Endothelial cell of umbilical vein (primary cell): ENCODE data around the gene APEH. TPM values are rescaled to one million over a fixed set of nuclear protein-coding genes. Genes with fewer than 3 reads are reported as not detected.

Experiments used
- BruUV-seq: library from RNA; stranded (reverse); fragments of 400-500 nt; replicated peaks from 2 replicates; lab custom pipeline; 2021; lab: Mats Ljungman, UMichigan
- CTCF ChIA-PET: fragments of 300-600, 350-600 bp; sonication (Branson Sonifier 250); formaldehyde crosslinking; loops from one replicate; lab custom pipeline; 2021; ENCODE audit warnings: antibody characterized with exemption, inconsistent platforms; lab: Charles Lee
- POLR2A ChIA-PET: fragments of 300-600, 350-600 bp; sonication (Branson Sonifier 250); formaldehyde crosslinking; loops from one replicate; lab custom pipeline; 2021; ENCODE audit warnings: antibody characterized with exemption, inconsistent platforms; lab: Charles Lee
- DNase-seq: peaks from one replicate; pipeline ENCODE4 v3.0.0-alpha.2; 2011; ENCODE audit warnings: low read depth, low spot score
- FAIRE-seq: peaks from 2 replicates; lab custom pipeline; 2011; peaks lifted over from hg19 to GRCh38; lab: Jason Lieb, UNC
- H2AFZ ChIP-seq: 2 replicates; pipeline ENCODE4 v1.6.0; 2012; ENCODE audit warnings: low read depth, low read length, control low read depth, inconsistent platforms
- H3K27ac ChIP-seq: 2 replicates; pipeline ENCODE4 v1.5.1; 2011; ENCODE audit warnings: low read depth, mild to moderate bottlenecking, control low read depth, low read length, moderate library complexity; ENCODE audit not compliant: insufficient read depth
- H3K27me3 ChIP-seq, 2 experiments: 2 replicates each; pipeline versions ENCODE4 v1.6.0 to v1.6.1; 2011; ENCODE audit warnings: low read length in 2 of 2, mixed read lengths in 1 of 2; ENCODE audit not compliant: control insufficient read depth in 2 of 2, insufficient read depth in 2 of 2
- H3K36me3 ChIP-seq, 2 experiments: 2 replicates in 1 of 2; 3 replicates in 1 of 2; pipeline ENCODE4 v1.5.1; 2011; ENCODE audit warnings: low read length in 2 of 2, mild to moderate bottlenecking in 1 of 2, moderate library complexity in 1 of 2; ENCODE audit not compliant: control insufficient read depth in 2 of 2, insufficient read depth in 2 of 2; ENCODE audit errors: extremely low read depth in 1 of 2
- H3K4me1 ChIP-seq: 3 replicates; pipeline ENCODE4 v1.5.1; 2011; ENCODE audit warnings: mild to moderate bottlenecking, low read length; ENCODE audit not compliant: control insufficient read depth, insufficient read depth; ENCODE audit errors: extremely low read depth
- H3K4me2 ChIP-seq: 2 replicates; pipeline ENCODE4 v1.6.1; 2011; ENCODE audit warnings: low read length, control low read depth, mixed read lengths; ENCODE audit not compliant: insufficient read depth
- H3K4me3 ChIP-seq, 3 experiments: fragments of 200-600 bp in 1 of 3; sonication (generic), shearing (Covaris generic) in 1 of 3; replicated peaks in 1 of 3; 2 replicates each; pipeline ENCODE4 v1.5.1; 2011 to 2016; ENCODE audit warnings: control low read depth in 3 of 3, low read length in 3 of 3, mild to moderate bottlenecking in 2 of 3, inconsistent platforms in 1 of 3, low read depth in 1 of 3, moderate library complexity in 1 of 3; ENCODE audit not compliant: insufficient read depth in 1 of 3
- H3K79me2 ChIP-seq: 2 replicates; pipeline ENCODE4 v1.6.0; 2012; ENCODE audit warnings: low read length, inconsistent platforms; ENCODE audit not compliant: control insufficient read depth, insufficient read depth
- H3K9ac ChIP-seq: replicated peaks from 2 replicates; pipeline ENCODE3; 2011; ENCODE audit warnings: low read length, control low read depth; ENCODE audit not compliant: insufficient read depth; ENCODE audit errors: extremely low read depth
- H3K9me1 ChIP-seq: replicated peaks from 3 replicates; pipeline ENCODE4 v1.6.0; 2011; ENCODE audit warnings: mild to moderate bottlenecking, low read length; ENCODE audit not compliant: control insufficient read depth, insufficient read depth; ENCODE audit errors: extremely low read depth
- H3K9me3 ChIP-seq: replicated peaks from 2 replicates; pipeline ENCODE4 v1.5.1; 2012; ENCODE audit warnings: low read length, inconsistent platforms; ENCODE audit not compliant: control insufficient read depth, insufficient read depth
- H4K20me1 ChIP-seq: replicated peaks from 2 replicates; pipeline ENCODE3; 2011; ENCODE audit warnings: mild to moderate bottlenecking, low read length; ENCODE audit not compliant: control insufficient read depth, insufficient read depth; ENCODE audit errors: extremely low read depth
- CTCF ChIP-seq, 2 donors: IDR thresholded peaks; 1 replicate in 1 of 2; 2 replicates in 1 of 2; pipeline ENCODE4 v1.5.1; 2011; ENCODE audit warnings: low read length in 2 of 2, mild to moderate bottlenecking in 2 of 2, moderate library complexity in 2 of 2, control low read depth in 1 of 2, inconsistent platforms in 1 of 2, low read depth in 1 of 2; ENCODE audit not compliant: insufficient read depth in 1 of 2; ENCODE audit errors: extremely low read depth in 1 of 2
- EZH2 ChIP-seq: IDR thresholded peaks from 2 replicates; pipeline ENCODE4 v1.6.1; 2012; ENCODE audit warnings: borderline replicate concordance, low read depth, mild to moderate bottlenecking, moderate library complexity, low read length, inconsistent platforms; ENCODE audit not compliant: severe bottlenecking
- FOS ChIP-seq: IDR thresholded peaks from 2 replicates; pipeline ENCODE4 v1.6.1; 2011; ENCODE audit warnings: mild to moderate bottlenecking, low read length, moderate library complexity, borderline replicate concordance; ENCODE audit not compliant: insufficient read depth
- GATA2 ChIP-seq: IDR thresholded peaks from 2 replicates; pipeline ENCODE4 v1.7.0; 2011; ENCODE audit warnings: low read depth, mild to moderate bottlenecking, moderate library complexity, mixed read lengths, low read length; ENCODE audit not compliant: insufficient read length, insufficient read depth
- JUN ChIP-seq: IDR thresholded peaks from 2 replicates; pipeline ENCODE4 v1.6.1; 2011; ENCODE audit warnings: borderline replicate concordance, low read depth; ENCODE audit not compliant: insufficient read length, insufficient read depth
- MYC ChIP-seq: IDR thresholded peaks from one replicate; pipeline ENCODE4 v1.6.1; 2011; ENCODE audit warnings: mild to moderate bottlenecking, low read depth, low read length
- POLR2A ChIP-seq: IDR thresholded peaks from 2 replicates; pipeline ENCODE4 v1.6.1; 2012; ENCODE audit warnings: low read depth, mild to moderate bottlenecking, control low read depth, low read length
- POLR2AphosphoS5 ChIP-seq: IDR thresholded peaks from 2 replicates; pipeline ENCODE4 v1.6.1; 2012; ENCODE audit warnings: low read depth, mild to moderate bottlenecking, control low read depth, low read length, moderate library complexity; ENCODE audit not compliant: insufficient read depth
- dilution Hi-C: fragments of 300-500 bp; cut with MboI; formaldehyde crosslinking; loops from one replicate; pipeline ENCODE4 v1.15.0; 2019; ENCODE audit warnings: low sequenced_read_pairs; ENCODE audit not compliant: extremely low pct_ligation_motif_present
- intact Hi-C: fragments of 100-400 bp; cut with micrococcal nuclease; formaldehyde crosslinking; loops from one replicate; pipeline ENCODE4 v1.10.0; 2022
- polyA plus RNA-seq, 4 experiments: library from polyadenylated mRNA; depleted of rRNA in 3 of 4; stranded (reverse) in 3 of 4; unstranded in 1 of 4; fragments of >200 nt; gene quantifications; 2 replicates each; pipeline versions ENCODE4 v1.2.1 to v1.2.3, GENCODE V29; 2011 to 2012; ENCODE audit warnings: missing spikeins in 1 of 4
- total RNA-seq: library from RNA; stranded (reverse); gene quantifications from 2 replicates; pipeline ENCODE4 v1.2.3, GENCODE V29; 2021
- TF ChIP-seq, protein P1 (sequence below): IDR thresholded peaks from 2 replicates; pipeline ENCODE4 v1.6.1; 2011; ENCODE audit not compliant: insufficient read depth, insufficient read length

APEH gene
- total and polyA plus RNA-seq, 2 donors (not counting 3 experiments of a cell fraction or from before 2014, with no cell fraction given) = 68.2 to 74.3 TPM

DNA sequence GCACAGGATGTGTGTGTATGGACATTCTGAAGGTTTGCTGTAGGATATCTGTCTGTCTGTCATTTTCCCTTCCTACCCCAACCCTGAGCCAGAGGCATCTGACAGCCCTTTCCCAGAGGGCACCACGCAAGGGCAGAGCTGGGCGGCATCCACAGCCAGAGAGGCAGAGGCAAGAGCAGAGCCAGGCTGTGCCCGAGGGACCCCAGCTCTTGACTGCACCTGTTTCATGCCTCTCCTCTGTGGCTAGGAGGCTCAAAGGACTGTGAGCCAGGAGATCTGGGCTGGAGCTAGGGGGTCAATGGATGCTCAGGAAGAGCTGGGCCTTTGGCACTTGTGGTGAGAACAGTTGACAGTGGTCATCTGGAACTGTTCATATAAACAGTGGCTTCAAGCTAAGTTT, 4.8 kb upstream of the APEH start:
- BruUV-seq = no TSS peak
- POLR2A ChIA-PET = no interaction called here
- TF ChIP-seq POLR2A (no peak), POLR2AphosphoS5 (no peak), GATA2 (no peak), EZH2 (no peak), FOS (no peak), JUN (no peak), MYC (no peak), CTCF (IDR thresholded peaks at IDR 0.05; ENCODE audit: extremely low read depth in 1 of 2, insufficient read depth in 1 of 2, low read depth in 1 of 2, low read length in 2 of 2) (no peak)
- TF ChIP-seq, protein P1, sequence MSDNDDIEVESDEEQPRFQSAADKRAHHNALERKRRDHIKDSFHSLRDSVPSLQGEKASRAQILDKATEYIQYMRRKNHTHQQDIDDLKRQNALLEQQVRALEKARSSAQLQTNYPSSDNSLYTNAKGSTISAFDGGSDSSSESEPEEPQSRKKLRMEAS = no peak
- no peaks in the 10 kb centered on the region for H3K9me1 ChIP-seq
- H3K9ac ChIP-seq = no peak overlapping the region
- intact Hi-C loops (no loop called here), dilution Hi-C loops (no loop called here)
- H3K27me3 ChIP-seq = no peaks in the 10 kb centered on the region
- H3K27ac ChIP-seq = no peak overlapping the region
- no peak overlapping the region for H2AFZ ChIP-seq
- H3K4me1 ChIP-seq = peaks cover 4% of the 10 kb centered on the region
- CTCF ChIA-PET = interaction anchor here (0.9 to 5.4 kb wide), 2 partner anchors 123 to 131 kb away, joined by 3 to 293 read pairs; no protein-coding TSS in a partner anchor
- FAIRE-seq = no peak
- H4K20me1 ChIP-seq = no peaks in the 10 kb centered on the region
- peaks cover 3% of the 10 kb centered on the region for H3K79me2 ChIP-seq
- no peak overlapping the region for H3K4me3 ChIP-seq
- DNase-seq = no peak
- H3K9me3 ChIP-seq = no peaks in the 10 kb centered on the region
- H3K4me2 ChIP-seq = no peak overlapping the region
- no peaks in the 10 kb centered on the region for H3K36me3 ChIP-seq
